Left lung (tissue), 10 donors: ENCODE data around the gene ADAMTS15. TPM values are rescaled to one million over a fixed set of nuclear protein-coding genes. Genes with fewer than 3 reads are reported as not detected.

Experiments used
- ATAC-seq: fragments of 200-7000 bp; cut with Tn5 transposase; one replicate; pipeline ENCODE4 v1.9.1; 2020; ENCODE audit warnings: moderate library complexity
- DNase-seq, 4 donors: peaks; one replicate each; pipeline ENCODE4 v3.0.0-alpha.2; 2013 to 2020
- H3K27ac ChIP-seq, 2 donors: fragments of 200-600 bp; sonication (generic) in 1 of 2; one replicate each; pipeline versions ENCODE4 v1.5.0 to v1.8.0; 2020 to 2021
- H3K27me3 ChIP-seq, 2 donors: fragments of 200-600 bp; sonication (generic) in 1 of 2; one replicate each; pipeline versions ENCODE4 v1.5.0 to v1.8.0; 2020 to 2021
- H3K36me3 ChIP-seq, 2 donors: fragments of 200-600 bp; sonication (generic) in 1 of 2; one replicate each; pipeline versions ENCODE4 v1.5.0 to v1.8.0; 2020 to 2021
- H3K4me1 ChIP-seq, 2 donors: fragments of 200-600 bp; one replicate each; pipeline ENCODE4 v1.8.0; 2021
- H3K4me3 ChIP-seq, 2 donors: fragments of 200-600 bp; sonication (generic) in 1 of 2; one replicate each; pipeline versions ENCODE4 v1.5.0 to v1.8.0; 2020 to 2021; ENCODE audit warnings: mild to moderate bottlenecking in 1 of 2
- H3K9me3 ChIP-seq, 2 donors: fragments of 200-600 bp; sonication (generic) in 1 of 2; one replicate each; pipeline versions ENCODE4 v1.5.0 to v1.8.0; 2020 to 2021
- CTCF ChIP-seq, 2 donors: fragments of 200-600 bp; sonication (generic) in 1 of 2; IDR thresholded peaks; one replicate each; pipeline versions ENCODE4 v1.5.0 to v1.8.0; 2021; ENCODE audit warnings: antibody characterized with exemption in 2 of 2
- intact Hi-C, 2 donors: fragments of 100-400 bp; cut with DNase I; formaldehyde crosslinking; loops; one replicate each; pipeline versions ENCODE4 v1.11.2 to v1.14.2; 2022
- polyA plus RNA-seq, 6 donors: library from polyadenylated mRNA; unstranded; fragments of 120-200 nt; gene quantifications; one replicate each; pipeline ENCODE4 v1.2.1, GENCODE V29; 2013; ENCODE audit not compliant: insufficient read length in 6 of 6
- total RNA-seq, 2 donors: library from RNA; stranded (reverse); fragmentation: NEBNext Ultra II Directional; extraction: Animal tissue kit (Norgen Biotek cat#: 25700); gene quantifications; one replicate each; pipeline ENCODE4 v1.2.1, GENCODE V29; 2021
- donor health status: DM: no; HTN: yes; CAD: no.
- donor health status: DM: no; HTN: no; CAD: no.

The ADAMTS15 gene
- total and polyA plus RNA-seq, 8 donors, result 11.8 to 49.6 (median 40.0) TPM

- intact Hi-C loops, result no loop called here
- Histone ChIP-seq H3K27ac (no peak overlapping the region), H3K27me3 (no peaks in the 10 kb centered on the region), H3K4me3 (no peak overlapping the region), H3K36me3 (no peaks in the 10 kb centered on the region), H3K9me3 (no peaks in the 10 kb centered on the region), H3K4me1 (peaks cover 0 to 4% of the 10 kb centered on the region in 2 donors)
- no peak for DNase-seq
- ATAC-seq, result no peak
- no peak for TF ChIP-seq CTCF (IDR thresholded peaks at IDR 0.05)
Measured at GRCh38 chr11:130514851-130515250, 66.4 kb downstream of the ADAMTS15 start.

- no peaks in the 10 kb centered on the region for H3K4me1 ChIP-seq
- H3K36me3 ChIP-seq, result no peaks in the 10 kb centered on the region
- no peak overlapping the region for H3K4me3 ChIP-seq
- intact Hi-C loops, result no loop called here
- no peaks in the 10 kb centered on the region for H3K27me3 ChIP-seq
- no peak overlapping the region for H3K27ac ChIP-seq
- ATAC-seq (no peak), DNase-seq (no peak)
- no peaks in the 10 kb centered on the region for H3K9me3 ChIP-seq
- TF ChIP-seq CTCF (IDR thresholded peaks at IDR 0.05), result no peak
Measured at GRCh38 chr11:130515829-130516553, 67.5 kb downstream of the ADAMTS15 start.

GRCh38 chr11:130516554-130517505 is 68.4 kb downstream of the ADAMTS15 start:
- no peaks in the 10 kb centered on the region for H3K36me3 ChIP-seq
- intact Hi-C loops, result no loop called here

GRCh38 chr11:130518164-130518680 is 69.8 kb downstream of the ADAMTS15 start:
- H3K36me3 ChIP-seq, result no peaks in the 10 kb centered on the region
- H3K9me3 ChIP-seq, result no peaks in the 10 kb centered on the region
- no peak overlapping the region for H3K4me3 ChIP-seq
- ATAC-seq (no peak), DNase-seq (no peak)
- intact Hi-C loops, result no loop called here
- peaks cover 0 to 7% of the 10 kb centered on the region in 2 donors for H3K4me1 ChIP-seq
- TF ChIP-seq CTCF (IDR thresholded peaks at IDR 0.05), result no peak
- H3K27ac ChIP-seq, result no peak overlapping the region
- H3K27me3 ChIP-seq, result no peaks in the 10 kb centered on the region

More at GRCh38 chr11:130516554-130517505, 68.4 kb downstream of the ADAMTS15 start:
- no peaks in the 10 kb centered on the region for H3K27me3 ChIP-seq
- no peaks in the 10 kb centered on the region for H3K9me3 ChIP-seq
- TF ChIP-seq CTCF (IDR thresholded peaks at IDR 0.05), result no peak
- no peak overlapping the region for H3K27ac ChIP-seq
- H3K4me3 ChIP-seq, result no peak overlapping the region
- ATAC-seq, result no peak
- DNase-seq, result no peak
- peaks cover 0 to 4% of the 10 kb centered on the region in 2 donors for H3K4me1 ChIP-seq
